Activated B cell treated with CpG ODN at 0.5 μM for 24 hours (primary cell): ENCODE data around the gene NCR2. TPM values are rescaled to one million over a fixed set of nuclear protein-coding genes. Genes with fewer than 3 reads are reported as not detected.
A peak's percentile ranks its signal among the peaks of the same experiment; 100 is the strongest.

Experiments used
- ATAC-seq: fragments of 200-7000 bp; cut with Tn5 transposase; one replicate; pipeline ENCODE4 v1.10.0; 2021; ENCODE audit warnings: low read depth, mild to moderate bottlenecking, moderate library complexity
- CTCF ChIA-PET: fragments of 350-600 bp; sonication (Branson Sonifier 250); formaldehyde crosslinking; loops from one replicate; lab custom pipeline; 2021; ENCODE audit warnings: antibody characterized with exemption; lab: Charles Lee
- POLR2A ChIA-PET: fragments of 350-600 bp; sonication (Branson Sonifier 250); formaldehyde crosslinking; loops from one replicate; lab custom pipeline; 2021; ENCODE audit warnings: antibody characterized with exemption; lab: Charles Lee
- DNase-seq: peaks from one replicate; pipeline ENCODE4 v3.0.0; 2022
- H3K27ac Mint-ChIP-seq: one replicate; pipeline ENCODE4 v1.8.0; 2020; ENCODE audit warnings: mixed read lengths
- H3K27me3 Mint-ChIP-seq: one replicate; pipeline ENCODE4 v1.8.0; 2021; ENCODE audit warnings: mixed read lengths
- H3K36me3 Mint-ChIP-seq: one replicate; pipeline ENCODE4 v1.8.0; 2021; ENCODE audit warnings: low read depth, mixed read lengths
- H3K4me1 Mint-ChIP-seq: one replicate; pipeline ENCODE4 v1.8.0; 2021; ENCODE audit warnings: mixed read lengths
- H3K4me3 Mint-ChIP-seq: one replicate; pipeline ENCODE4 v1.8.0; 2020; ENCODE audit warnings: mild to moderate bottlenecking, mixed read lengths
- H3K9me3 Mint-ChIP-seq: one replicate; pipeline ENCODE4 v1.8.0; 2020; ENCODE audit warnings: mixed read lengths
- CTCF ChIP-seq: fragments of 200-600 bp; IDR thresholded peaks from one replicate; pipeline ENCODE4 v1.8.0; 2022; ENCODE audit warnings: antibody characterized with exemption, mild to moderate bottlenecking
- intact Hi-C: fragments of 100-400 bp; cut with micrococcal nuclease; formaldehyde crosslinking; loops from one replicate; pipeline ENCODE4 v1.15.1; 2024
- total RNA-seq: library from RNA; stranded (reverse); gene quantifications from 2 replicates; pipeline ENCODE4 v1.2.3, GENCODE V29; 2022

The NCR2 gene
- total RNA-seq, 1 donor from 2014 or later: not detected

- Mint-ChIP-seq H3K9me3 (no peaks in the 10 kb centered on the region), H3K4me1 (peaks cover 47% of the 10 kb centered on the region), H3K27me3 (no peaks in the 10 kb centered on the region), H3K27ac (peak overlapping the region; percentile 76), H3K36me3 (no peaks in the 10 kb centered on the region), H3K4me3 (peak overlapping the region; percentile 80)
- intact Hi-C loops: loop anchor here (1.0 kb wide), 6 partner anchors 13 to 313 kb away; no protein-coding TSS in a partner anchor
- ChIA-PET POLR2A (interaction anchor here (0.6 to 3.0 kb wide), 4 partner anchors 12 to 1906 kb away, joined by 3 to 17 read pairs (median 4); partner anchors contain the start of genes NCR2 and TREML2), CTCF (interaction anchor here (0.9 to 5.0 kb wide), 11 partner anchors 9 to 227 kb away, joined by 3 to 78 read pairs (median 4); no protein-coding TSS in a partner anchor)
- peak; percentile 81 for DNase-seq
- ATAC-seq: peak; percentile 99
- peak; percentile 90 for TF ChIP-seq CTCF
Measured at GRCh38 chr6:41318654-41319565, 16.5 kb upstream of the NCR2 start.

GRCh38 chr6:41321183-41321582, 14.2 kb upstream of the NCR2 start:
- intact Hi-C loops: no loop called here
- Mint-ChIP-seq H3K27me3 (peaks cover 4% of the 10 kb centered on the region), H3K4me3 (no peak overlapping the region), H3K27ac (no peak overlapping the region), H3K4me1 (peaks cover 28% of the 10 kb centered on the region), H3K36me3 (no peaks in the 10 kb centered on the region), H3K9me3 (no peaks in the 10 kb centered on the region)
- no peak for TF ChIP-seq CTCF
- POLR2A ChIA-PET: interaction anchor here (3.0 kb wide), 1 partner anchor 13 kb away, joined by 17 read pairs; the partner anchor contains the start of gene NCR2
- CTCF ChIA-PET: interaction anchor here (0.6 to 5.0 kb wide), 8 partner anchors 12 to 230 kb away, joined by 3 to 78 read pairs (median 4); no protein-coding TSS in a partner anchor
- DNase-seq (no peak), ATAC-seq (no peak)

GRCh38 chr6:41325446-41326066, 9.9 kb upstream of the NCR2 start:
- no peak for DNase-seq
- no peak for TF ChIP-seq CTCF
- peaks cover 1% of the 10 kb centered on the region for H3K4me1 Mint-ChIP-seq
- CTCF ChIA-PET: no interaction called here
- no peaks in the 10 kb centered on the region for H3K36me3 Mint-ChIP-seq
- no peak overlapping the region for H3K4me3 Mint-ChIP-seq
- H3K27me3 Mint-ChIP-seq: peaks cover 14% of the 10 kb centered on the region
- ATAC-seq: no peak
- no peaks in the 10 kb centered on the region for H3K9me3 Mint-ChIP-seq
- H3K27ac Mint-ChIP-seq: no peak overlapping the region
- intact Hi-C loops: no loop called here
- POLR2A ChIA-PET: no interaction called here

- TF ChIP-seq CTCF: no peak
- ATAC-seq (no peak), DNase-seq (no peak)
- CTCF ChIA-PET: no interaction called here
- H3K9me3 Mint-ChIP-seq: no peaks in the 10 kb centered on the region
- intact Hi-C loops: no loop called here
- H3K27me3 Mint-ChIP-seq: peaks cover 14% of the 10 kb centered on the region
- no peak overlapping the region for H3K27ac Mint-ChIP-seq
- H3K36me3 Mint-ChIP-seq: no peaks in the 10 kb centered on the region
- POLR2A ChIA-PET: interaction anchor here (0.5 kb wide), 1 partner anchor 1653 kb away, joined by 10 read pairs; the partner anchor contains the start of gene PEX6
- H3K4me3 Mint-ChIP-seq: no peak overlapping the region
- H3K4me1 Mint-ChIP-seq: peaks cover 1% of the 10 kb centered on the region
Measured at GRCh38 chr6:41326092-41326491, 9.3 kb upstream of the NCR2 start.
